Tibial nerve (tissue), 4 donors: Measurements from ENCODE around the gene RILPL2.

Source experiments
- EP300 ChIP-seq, 2 donors: sonication (generic); formaldehyde crosslinking; IDR thresholded peaks; one replicate each; pipeline ENCODE4 v1.6.1; 2017; ENCODE audit warnings: antibody characterized with exemption in 2 of 2, mild to moderate bottlenecking in 1 of 2
- POLR2A ChIP-seq, 2 donors: fragments of 450-650 bp; IDR thresholded peaks; one replicate each; pipeline ENCODE4 v1.6.1; 2017; ENCODE audit warnings: antibody characterized with exemption in 2 of 2, mild to moderate bottlenecking in 2 of 2, moderate library complexity in 2 of 2
- TF ChIP-seq, protein P1 (sequence below), 5 experiments: fragments of 200-600 bp in 3 of 5; fragments of 450-650 bp in 2 of 5; sonication (generic) in 3 of 5; IDR thresholded peaks; one replicate each; pipeline ENCODE4 v1.5.1; 2016 to 2019; ENCODE audit warnings: antibody characterized with exemption in 5 of 5, mild to moderate bottlenecking in 3 of 5, moderate library complexity in 2 of 5

DNA sequence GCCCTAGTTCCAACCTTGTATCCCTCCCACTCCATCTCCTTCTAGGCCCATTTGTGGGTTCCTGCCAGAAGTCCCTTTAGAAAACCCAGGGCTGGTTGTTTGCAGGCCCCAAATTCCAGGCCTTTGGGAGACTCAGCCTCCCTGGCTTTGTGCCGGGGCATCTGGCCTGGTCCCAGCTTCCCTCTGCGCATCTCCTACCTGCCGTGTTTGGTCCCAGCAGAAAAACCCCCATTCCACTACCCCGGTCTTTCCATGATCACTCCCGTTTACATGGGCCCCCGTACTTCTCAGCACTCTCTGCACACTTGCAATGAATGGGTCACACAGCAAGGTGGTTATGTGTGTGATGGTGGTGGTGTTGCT is 37.2 kb downstream of the RILPL2 start:
- TF ChIP-seq, protein P1, sequence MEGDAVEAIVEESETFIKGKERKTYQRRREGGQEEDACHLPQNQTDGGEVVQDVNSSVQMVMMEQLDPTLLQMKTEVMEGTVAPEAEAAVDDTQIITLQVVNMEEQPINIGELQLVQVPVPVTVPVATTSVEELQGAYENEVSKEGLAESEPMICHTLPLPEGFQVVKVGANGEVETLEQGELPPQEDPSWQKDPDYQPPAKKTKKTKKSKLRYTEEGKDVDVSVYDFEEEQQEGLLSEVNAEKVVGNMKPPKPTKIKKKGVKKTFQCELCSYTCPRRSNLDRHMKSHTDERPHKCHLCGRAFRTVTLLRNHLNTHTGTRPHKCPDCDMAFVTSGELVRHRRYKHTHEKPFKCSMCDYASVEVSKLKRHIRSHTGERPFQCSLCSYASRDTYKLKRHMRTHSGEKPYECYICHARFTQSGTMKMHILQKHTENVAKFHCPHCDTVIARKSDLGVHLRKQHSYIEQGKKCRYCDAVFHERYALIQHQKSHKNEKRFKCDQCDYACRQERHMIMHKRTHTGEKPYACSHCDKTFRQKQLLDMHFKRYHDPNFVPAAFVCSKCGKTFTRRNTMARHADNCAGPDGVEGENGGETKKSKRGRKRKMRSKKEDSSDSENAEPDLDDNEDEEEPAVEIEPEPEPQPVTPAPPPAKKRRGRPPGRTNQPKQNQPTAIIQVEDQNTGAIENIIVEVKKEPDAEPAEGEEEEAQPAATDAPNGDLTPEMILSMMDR (IDR thresholded peaks at IDR 0.05), result no peak
- TF ChIP-seq POLR2A (IDR thresholded peaks at IDR 0.05) (no peak), EP300 (IDR thresholded peaks at IDR 0.05) (no peak)
